NCI-H2196 (cell line): ENCODE data around the gene TAF4.
"Not testable (repeated sequence)": the region's sequence is repeated elsewhere in the genome, so short reads cannot be mapped to it uniquely, and the experiment has no call there.

Experiments
- DNase-seq: peaks from one replicate; lab custom pipeline; 2025; ENCODE audit not compliant: unreplicated experiment; lab: John Stamatoyannopoulos, UW

The TAF4 gene

GRCh38 chr20:61980647-61981583 is 84.8 kb downstream of the TAF4 start:
- DNase-seq: no peak

- no peak for DNase-seq
Measured at GRCh38 chr20:61979701-61980635, 85.7 kb downstream of the TAF4 start.

- no peak for DNase-seq
Measured at GRCh38 chr20:61979090-61979489, 86.6 kb downstream of the TAF4 start.

GRCh38 chr20:61978491-61978890 is 87.2 kb downstream of the TAF4 start:
- no peak for DNase-seq

GRCh38 chr20:61977419-61977786 is 88.3 kb downstream of the TAF4 start:
- DNase-seq: no peak

- DNase-seq: no peak
Measured at GRCh38 chr20:61976644-61977418, 88.8 kb downstream of the TAF4 start.

GRCh38 chr20:61976263-61976643 is 89.4 kb downstream of the TAF4 start:
- no peak for DNase-seq

- DNase-seq: no peak
Measured at GRCh38 chr20:61975407-61976129, 90.1 kb downstream of the TAF4 start.

- no peak for DNase-seq
Measured at GRCh38 chr20:61974357-61974665, 91.4 kb downstream of the TAF4 start.

GRCh38 chr20:61973515-61974356 is 91.9 kb downstream of the TAF4 start:
- DNase-seq: no peak

- DNase-seq: no peak
Measured at GRCh38 chr20:61972636-61973508, 92.8 kb downstream of the TAF4 start.

- not testable (repeated sequence) for DNase-seq
Measured at GRCh38 chr20:61971595-61971994, 94.1 kb downstream of the TAF4 start.

GRCh38 chr20:61970357-61970756 is 95.3 kb downstream of the TAF4 start:
- DNase-seq: no peak

GRCh38 chr20:61969806-61970205 is 95.9 kb downstream of the TAF4 start:
- DNase-seq: no peak

GRCh38 chr20:61968932-61969331 is 96.7 kb downstream of the TAF4 start:
- DNase-seq: no peak

- DNase-seq: no peak
Measured at GRCh38 chr20:61968036-61968810, 97.5 kb downstream of the TAF4 start.

GRCh38 chr20:61967300-61967699 is 98.4 kb downstream of the TAF4 start:
- DNase-seq: no peak
